Muscle of leg (tissue), 11 donors: ENCODE data around the gene SAG. TPM values are rescaled to one million over a fixed set of nuclear protein-coding genes. Genes with fewer than 3 reads are reported as not detected.
"Not testable (repeated sequence)": the region's sequence is repeated elsewhere in the genome, so short reads cannot be mapped to it uniquely, and the experiment has no call there.

Source experiments
- DNase-seq: peaks from one replicate; pipeline ENCODE4 v3.0.0; 2013
- H3K27ac ChIP-seq: one replicate; pipeline ENCODE4 v1.5.1; 2013; ENCODE audit warnings: mild to moderate bottlenecking, low read length, control low read depth
- H3K27me3 ChIP-seq: one replicate; pipeline ENCODE4 v1.6.1; 2013; ENCODE audit warnings: low read length; ENCODE audit not compliant: control insufficient read depth, insufficient read depth
- H3K36me3 ChIP-seq: one replicate; pipeline ENCODE4 v1.6.1; 2013; ENCODE audit warnings: low read length; ENCODE audit not compliant: control insufficient read depth, insufficient read depth
- H3K4me1 ChIP-seq: one replicate; pipeline ENCODE4 v1.6.1; 2013; ENCODE audit warnings: low read length; ENCODE audit not compliant: control insufficient read depth, insufficient read depth
- H3K4me3 ChIP-seq: one replicate; pipeline ENCODE4 v1.5.1; 2013; ENCODE audit warnings: low read length, control low read depth
- H3K9me3 ChIP-seq: replicated peaks from 2 replicates; pipeline ENCODE4 v1.6.1; 2013; ENCODE audit warnings: low read depth, low read length; ENCODE audit not compliant: control insufficient read depth
- WGBS: methylation state at CpG from one replicate; pipeline ENCODE4 v1.1.5; 2013; ENCODE audit warnings: missing lambda C conversion rate; ENCODE audit not compliant: insufficient coverage; 5-methylcytosine and 5-hydroxymethylcytosine counted together
- polyA plus RNA-seq, 8 donors: library from polyadenylated mRNA; unstranded; fragments of 120-200 nt; gene quantifications; one replicate each; pipeline versions ENCODE4 v1.2.1 to v1.2.3, GENCODE V29; 2013; ENCODE audit warnings: inconsistent platforms in 1 of 8, low replicate concordance in 1 of 8; ENCODE audit not compliant: insufficient read length in 8 of 8, insufficient read depth in 1 of 8
- total RNA-seq: library from RNA; stranded (reverse); fragments of 120-200 nt; gene quantifications from one replicate; pipeline ENCODE4 v1.2.4, GENCODE V29; 2013

The SAG gene
- total and polyA plus RNA-seq, 9 donors: 0.04 to 0.39 (median 0.11) TPM; not detected in 1

DNA sequence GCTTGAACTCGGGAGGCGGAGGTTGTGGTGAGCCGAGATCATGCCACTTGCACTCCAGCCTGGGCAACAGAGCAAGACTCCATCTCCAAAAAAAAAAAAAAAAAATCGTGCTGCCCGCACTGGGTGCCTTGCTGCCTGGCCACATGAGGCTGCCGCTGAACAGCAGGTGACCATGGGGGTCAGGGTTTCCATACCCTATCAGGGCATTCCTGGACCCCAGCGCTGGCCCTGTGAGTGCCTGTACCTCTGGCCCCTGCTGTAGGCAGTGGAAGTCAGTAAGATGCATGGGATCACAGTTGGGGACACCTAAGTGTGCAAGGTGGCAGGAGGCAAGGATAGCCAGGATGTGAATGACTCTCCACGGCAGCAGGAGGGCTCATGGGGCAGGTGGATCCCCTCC, 18.9 kb downstream of the SAG start:
- WGBS: 94% methylated on average over 4 of the region's 8 CpGs
- no peaks in the 10 kb centered on the region for H3K9me3 ChIP-seq
- H3K27me3 ChIP-seq: peaks cover 2% of the 10 kb centered on the region
- H3K27ac ChIP-seq: no peak overlapping the region
- no peaks in the 10 kb centered on the region for H3K4me1 ChIP-seq
- no peak for DNase-seq
- H3K36me3 ChIP-seq: no peaks in the 10 kb centered on the region
- H3K4me3 ChIP-seq: no peak overlapping the region

GRCh38 chr2:233328922-233329321, 21.3 kb downstream of the SAG start:
- Histone ChIP-seq H3K4me1 (peaks cover 4% of the 10 kb centered on the region), H3K36me3 (no peaks in the 10 kb centered on the region), H3K9me3 (no peaks in the 10 kb centered on the region), H3K27me3 (peaks cover 2% of the 10 kb centered on the region), H3K4me3 (no peak overlapping the region), H3K27ac (no peak overlapping the region)
- no peak for DNase-seq
- WGBS: 83% methylated on average over 2 of the region's 4 CpGs

- H3K27ac ChIP-seq: no peak overlapping the region
Measured at GRCh38 chr2:233329489-233330135, 22.0 kb downstream of the SAG start.

GRCh38 chr2:233331536-233331935, 23.9 kb downstream of the SAG start:
- 78% methylated on average over 13 of the region's 15 CpGs for WGBS
- DNase-seq: peak; percentile 89
- H3K27ac ChIP-seq: peak overlapping the region; percentile 74
- H3K4me1 ChIP-seq: peaks cover 8% of the 10 kb centered on the region
- no peaks in the 10 kb centered on the region for H3K9me3 ChIP-seq
- H3K36me3 ChIP-seq: no peaks in the 10 kb centered on the region
- no peaks in the 10 kb centered on the region for H3K27me3 ChIP-seq
- no peak overlapping the region for H3K4me3 ChIP-seq

More at GRCh38 chr2:233329489-233330135, 22.0 kb downstream of the SAG start:
- H3K36me3 ChIP-seq: no peaks in the 10 kb centered on the region
- H3K27me3 ChIP-seq: no peaks in the 10 kb centered on the region
- no peaks in the 10 kb centered on the region for H3K9me3 ChIP-seq
- peaks cover 8% of the 10 kb centered on the region for H3K4me1 ChIP-seq
- H3K4me3 ChIP-seq: no peak overlapping the region
- 38% methylated on average over 3 of the region's 7 CpGs for WGBS
- DNase-seq: no peak

GRCh38 chr2:233332125-233332524, 24.5 kb downstream of the SAG start:
- Histone ChIP-seq H3K4me1 (peaks cover 8% of the 10 kb centered on the region), H3K36me3 (no peaks in the 10 kb centered on the region), H3K4me3 (no peak overlapping the region), H3K27me3 (no peaks in the 10 kb centered on the region), H3K27ac (peak overlapping the region; percentile 35), H3K9me3 (no peaks in the 10 kb centered on the region)
- DNase-seq: no peak
- no CpG with 5 or more reads among the region's 4 CpGs for WGBS

- DNase-seq: no peak
- no peak overlapping the region for H3K27ac ChIP-seq
- no peaks in the 10 kb centered on the region for H3K36me3 ChIP-seq
- no peaks in the 10 kb centered on the region for H3K9me3 ChIP-seq
- H3K4me1 ChIP-seq: peaks cover 8% of the 10 kb centered on the region
- no peaks in the 10 kb centered on the region for H3K27me3 ChIP-seq
- H3K4me3 ChIP-seq: no peak overlapping the region
- 93% methylated on average over 6 of the region's 11 CpGs for WGBS
Measured at GRCh38 chr2:233334915-233335314, 27.3 kb downstream of the SAG start.

DNA sequence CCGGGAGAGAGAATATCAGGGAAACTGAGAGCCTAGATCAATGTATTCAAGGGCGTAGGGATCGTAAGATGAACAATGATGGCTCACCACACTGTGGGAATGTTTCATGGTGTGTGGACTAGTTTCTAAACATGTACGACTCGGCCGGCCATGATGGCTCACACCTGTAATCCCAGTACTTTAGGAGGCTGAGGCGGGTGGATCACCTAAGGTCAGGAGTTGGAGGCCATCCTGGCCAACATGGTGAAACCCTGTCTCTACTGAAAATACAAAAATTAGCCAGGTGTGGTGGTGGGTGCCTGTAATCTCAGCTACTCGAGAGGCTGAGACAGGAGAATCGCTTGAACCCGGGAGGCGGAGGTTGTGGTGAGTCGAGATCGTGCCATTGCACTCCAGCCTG, 28.5 kb downstream of the SAG start:
- 97% methylated on average over 3 of the region's 13 CpGs for WGBS
- H3K36me3 ChIP-seq, DNase-seq, H3K27me3 ChIP-seq, H3K9me3 ChIP-seq, H3K4me3 ChIP-seq, H3K4me1 ChIP-seq, H3K27ac ChIP-seq: not testable (repeated sequence)

DNA sequence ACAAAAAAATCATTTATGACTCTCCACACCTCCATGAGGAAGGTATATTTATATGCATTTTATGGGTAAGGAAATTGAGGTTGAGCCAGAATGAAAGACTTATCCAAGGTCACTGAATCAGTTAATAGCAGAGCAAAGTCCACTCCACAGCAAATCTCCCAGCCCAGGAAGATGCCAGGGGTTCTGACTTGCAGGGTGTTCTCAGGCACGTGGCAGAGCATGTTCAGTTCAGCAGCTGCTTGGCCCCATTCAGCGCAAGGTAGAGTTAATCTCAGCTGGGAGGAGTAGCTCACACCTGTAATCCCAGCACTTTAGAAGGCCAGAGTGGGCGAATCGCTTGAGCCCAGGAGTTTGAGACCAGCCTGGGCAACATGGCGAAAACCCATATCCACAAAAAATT, 28.9 kb downstream of the SAG start:
- H3K4me3 ChIP-seq: no peak overlapping the region
- no peak for DNase-seq
- no peaks in the 10 kb centered on the region for H3K36me3 ChIP-seq
- peaks cover 8% of the 10 kb centered on the region for H3K4me1 ChIP-seq
- no peak overlapping the region for H3K27ac ChIP-seq
- H3K9me3 ChIP-seq: peaks cover 2% of the 10 kb centered on the region
- no peaks in the 10 kb centered on the region for H3K27me3 ChIP-seq
- 80% methylated on average over 1 of the region's 5 CpGs for WGBS

DNA sequence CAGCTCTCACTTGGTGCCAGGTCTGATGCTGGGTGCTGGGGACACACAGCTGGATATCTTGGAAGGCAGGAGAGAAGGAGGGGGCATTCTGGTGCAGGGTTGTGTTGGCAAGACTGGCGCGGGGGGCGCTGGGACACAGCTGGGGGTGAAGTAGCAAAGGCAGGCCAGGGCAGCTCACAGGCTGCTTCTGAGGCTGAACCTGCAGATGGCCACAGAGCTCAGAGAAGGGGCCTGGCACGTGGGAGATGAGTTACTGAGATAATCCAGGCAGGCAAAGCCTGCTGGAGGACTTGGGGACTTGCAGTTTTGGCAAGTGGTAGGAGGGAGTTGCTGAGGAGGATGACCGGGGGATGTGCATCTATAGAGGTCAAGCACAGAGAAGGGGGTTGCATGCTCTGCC, 30.4 kb downstream of the SAG start:
- peaks cover 6% of the 10 kb centered on the region for H3K4me1 ChIP-seq
- peaks cover 2% of the 10 kb centered on the region for H3K9me3 ChIP-seq
- 70% methylated on average over 4 of the region's 5 CpGs for WGBS
- no peak overlapping the region for H3K4me3 ChIP-seq
- H3K27me3 ChIP-seq: no peaks in the 10 kb centered on the region
- no peak for DNase-seq
- no peaks in the 10 kb centered on the region for H3K36me3 ChIP-seq
- no peak overlapping the region for H3K27ac ChIP-seq

- Histone ChIP-seq H3K4me3 (no peak overlapping the region), H3K4me1 (peaks cover 4% of the 10 kb centered on the region), H3K27ac (no peak overlapping the region), H3K9me3 (peaks cover 2% of the 10 kb centered on the region), H3K27me3 (no peaks in the 10 kb centered on the region), H3K36me3 (no peaks in the 10 kb centered on the region)
- no peak for DNase-seq
- 74% methylated on average over 3 of the region's 3 CpGs for WGBS
Measured at GRCh38 chr2:233338812-233339368, 31.3 kb downstream of the SAG start.
